ENCODE data around the gene FAM193A.

FAM193A gene

GRCh38 chr4:2746891-2747695, 210.6 kb downstream of the FAM193A start:
- no peak for TF ChIP-seq CTCF (conservative IDR thresholded peaks at IDR 0.05; ENCODE audit: low read length)
- no peak overlapping the region for H3K4me3 ChIP-seq (ENCODE audit: low read length)
- no peak for DNase-seq (ENCODE audit: low read depth)

GRCh38 chr4:2750719-2751605, 214.5 kb downstream of the FAM193A start:
- TF ChIP-seq CTCF (conservative IDR thresholded peaks at IDR 0.05; ENCODE audit: low read length): no peak
- no peak for DNase-seq (ENCODE audit: low read depth)

DNA sequence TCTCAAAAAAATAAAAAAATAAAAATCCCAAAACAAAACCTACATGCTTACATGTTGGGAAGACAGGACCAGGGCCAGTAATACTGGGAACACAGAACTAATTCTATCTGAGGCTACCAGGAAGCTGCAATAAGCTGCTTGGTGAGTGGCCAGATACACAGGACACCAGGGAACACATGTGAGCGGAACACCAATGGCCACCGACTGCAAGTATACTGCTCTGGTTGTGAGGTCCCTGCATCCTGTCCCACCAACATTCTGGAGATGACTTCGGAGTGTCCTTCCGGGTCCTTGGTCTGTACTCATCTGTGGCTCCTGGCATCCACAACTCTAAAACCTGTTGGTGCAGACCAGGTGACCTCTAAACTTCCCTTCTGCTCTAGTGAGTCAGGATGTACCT, 217.0 kb downstream of the FAM193A start:
- no peak for DNase-seq (ENCODE audit: low read depth)
- no peak for TF ChIP-seq CTCF (conservative IDR thresholded peaks at IDR 0.05; ENCODE audit: low read length)
- H3K4me3 ChIP-seq (ENCODE audit: low read length): no peak overlapping the region

More at GRCh38 chr4:2750719-2751605, 214.5 kb downstream of the FAM193A start:
- H3K4me3 ChIP-seq (ENCODE audit: low read length): no peak overlapping the region

DNA sequence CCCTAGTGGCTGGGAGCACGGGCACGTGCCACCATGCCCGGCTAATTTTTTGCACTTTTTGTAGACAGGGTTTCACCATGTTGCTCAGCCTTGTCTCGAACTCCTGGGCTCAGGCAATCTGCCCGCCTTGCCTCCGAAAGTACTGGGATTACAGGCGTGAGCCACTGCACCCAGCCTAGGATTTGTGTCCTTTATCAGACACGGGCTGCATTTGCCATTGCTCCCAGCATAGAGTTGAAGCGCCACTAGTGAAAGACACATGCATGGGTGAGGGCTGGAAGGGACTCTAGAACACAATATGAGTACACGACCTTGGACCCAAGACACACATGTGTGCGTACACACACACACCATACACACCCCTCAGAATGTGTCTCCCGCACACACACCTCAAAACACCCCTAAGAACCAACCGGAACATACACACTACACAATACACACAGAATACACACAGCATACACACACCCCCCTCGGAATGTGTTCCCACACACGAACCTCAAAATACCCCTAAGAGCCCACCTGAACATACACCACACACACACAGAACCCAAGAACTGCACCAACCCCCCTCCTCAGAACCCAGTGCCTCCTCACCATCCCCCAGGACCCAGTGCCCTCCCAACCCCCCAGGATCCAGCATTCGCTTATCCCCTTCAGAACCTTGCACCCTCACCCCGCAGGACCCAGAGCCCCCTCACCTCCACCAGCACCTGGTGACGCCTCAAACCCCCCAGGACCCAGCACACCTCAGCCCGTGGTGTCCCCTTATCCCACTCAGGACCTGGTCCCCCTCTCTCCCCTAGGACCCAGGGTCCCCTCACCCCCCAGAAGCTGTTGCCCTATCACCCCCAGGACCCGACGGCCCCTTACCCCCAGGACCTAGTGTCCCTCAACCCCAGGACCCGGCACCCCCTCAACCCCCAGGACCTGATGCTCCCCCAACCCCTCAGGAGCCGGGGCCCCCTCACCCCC, 218.7 kb downstream of the FAM193A start:
- H3K4me3 ChIP-seq (ENCODE audit: low read length): peak overlapping the region; percentile 76
- TF ChIP-seq CTCF (conservative IDR thresholded peaks at IDR 0.05; ENCODE audit: low read length): no peak
- DNase-seq (ENCODE audit: low read depth): no peak

DNA sequence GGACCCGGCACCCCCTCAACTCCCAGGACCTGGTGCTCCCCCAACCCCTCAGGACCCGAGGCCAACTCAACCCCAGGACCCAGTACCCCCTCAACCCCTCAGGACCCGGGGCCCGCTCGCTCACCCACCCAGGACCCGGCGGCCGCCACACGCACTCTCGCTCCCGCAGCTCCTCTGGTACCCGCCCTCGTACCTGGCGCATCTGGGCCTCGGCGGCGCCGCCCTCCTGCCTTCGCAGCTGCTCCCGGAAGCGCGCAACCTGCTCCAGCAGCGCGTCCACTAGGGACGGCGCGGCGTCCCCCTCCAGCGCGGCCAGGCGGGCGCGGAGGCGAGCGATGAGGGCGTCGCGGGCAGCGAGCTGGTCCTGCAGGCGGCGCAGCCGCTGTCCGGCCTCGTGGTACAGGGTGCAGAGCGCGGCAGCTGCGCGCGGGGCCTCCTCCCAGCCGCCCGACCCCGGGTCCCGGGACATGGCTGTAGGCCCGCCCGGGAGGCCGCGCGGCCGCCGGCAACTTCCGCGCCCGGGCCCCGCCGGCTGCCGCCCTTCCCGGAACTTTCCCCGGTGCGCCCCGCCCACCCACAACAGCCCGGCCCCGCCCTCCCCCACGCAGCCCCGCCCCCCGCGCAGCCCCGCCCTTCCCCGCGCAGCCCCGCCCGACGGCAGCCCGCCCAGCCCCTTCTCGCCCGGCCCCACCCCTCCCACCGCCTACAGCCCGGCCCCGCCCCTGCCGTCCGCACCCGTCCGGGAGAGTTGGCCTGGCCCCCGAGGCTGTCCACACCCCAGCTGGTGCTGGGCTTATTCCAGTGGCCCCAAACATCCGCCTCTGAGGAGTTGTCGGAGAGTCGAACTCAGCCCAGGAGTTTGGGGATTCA, 219.6 kb downstream of the FAM193A start, which contains the start of gene TNIP2:
TSS of gene TNIP2 (minus strand) at position 516 of the 870 bp plus-strand sequence. CDS start at position 469, 47 bp downstream.
- DNase-seq (ENCODE audit: low read depth): peak; percentile 81
- peak; percentile 10; the same call in 1 of the 2 replicates for TF ChIP-seq CTCF (conservative IDR thresholded peaks at IDR 0.05; ENCODE audit: low read length)
- H3K4me3 ChIP-seq (ENCODE audit: low read length): peak within 1 kb of the TSS; percentile 76
